ENCODE measurements around the gene DPM2.

DPM2 gene

DNA sequence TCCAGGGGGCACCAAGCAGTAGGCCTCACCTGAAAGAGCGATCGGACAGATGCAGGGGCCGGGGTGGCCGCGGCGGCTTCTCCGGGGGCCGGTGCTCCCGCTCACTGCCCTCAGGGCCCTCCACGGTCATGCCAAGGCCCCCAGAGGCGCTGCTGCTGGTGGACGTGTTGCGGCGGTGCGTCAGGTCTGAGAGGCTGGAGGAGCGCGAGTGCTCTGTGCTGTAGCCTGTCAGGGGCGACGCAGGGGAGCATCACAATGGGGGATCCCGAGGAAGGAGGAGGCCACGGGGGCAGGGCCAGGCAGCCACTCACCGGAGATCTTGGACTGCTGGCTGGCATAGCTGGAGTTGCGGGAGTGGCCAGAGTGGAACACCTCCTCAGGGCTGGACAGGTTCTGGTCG is 7.7 kb upstream of the DPM2 start:
- H3K4me1 ChIP-seq (ENCODE audit: control insufficient read depth in 1 of 2, insufficient read depth in 2 of 2, low read length in 2 of 2) = peaks cover 23 to 33% of the 10 kb centered on the region in 2 donors
- no peak overlapping the region for H3K27ac ChIP-seq (ENCODE audit: low read depth, low read length)
- no peak overlapping the region for H3K9ac ChIP-seq (ENCODE audit: low read depth in 1 of 2, low read length in 2 of 2)
- H3K9me3 ChIP-seq (ENCODE audit: control insufficient read depth in 1 of 2, low read length in 2 of 2) = no peaks in the 10 kb centered on the region
- H3K36me3 ChIP-seq (ENCODE audit: control insufficient read depth in 1 of 2, insufficient read depth in 2 of 2, low read length in 2 of 2) = peaks cover 46 to 80% of the 10 kb centered on the region in 2 donors
- H3K4me3 ChIP-seq (ENCODE audit: low read depth in 1 of 2, low read length in 2 of 2) = no peak overlapping the region
- no peaks in the 10 kb centered on the region for H3K27me3 ChIP-seq (ENCODE audit: control insufficient read depth in 1 of 2, insufficient read depth in 2 of 2, low read length in 2 of 2)

DNA sequence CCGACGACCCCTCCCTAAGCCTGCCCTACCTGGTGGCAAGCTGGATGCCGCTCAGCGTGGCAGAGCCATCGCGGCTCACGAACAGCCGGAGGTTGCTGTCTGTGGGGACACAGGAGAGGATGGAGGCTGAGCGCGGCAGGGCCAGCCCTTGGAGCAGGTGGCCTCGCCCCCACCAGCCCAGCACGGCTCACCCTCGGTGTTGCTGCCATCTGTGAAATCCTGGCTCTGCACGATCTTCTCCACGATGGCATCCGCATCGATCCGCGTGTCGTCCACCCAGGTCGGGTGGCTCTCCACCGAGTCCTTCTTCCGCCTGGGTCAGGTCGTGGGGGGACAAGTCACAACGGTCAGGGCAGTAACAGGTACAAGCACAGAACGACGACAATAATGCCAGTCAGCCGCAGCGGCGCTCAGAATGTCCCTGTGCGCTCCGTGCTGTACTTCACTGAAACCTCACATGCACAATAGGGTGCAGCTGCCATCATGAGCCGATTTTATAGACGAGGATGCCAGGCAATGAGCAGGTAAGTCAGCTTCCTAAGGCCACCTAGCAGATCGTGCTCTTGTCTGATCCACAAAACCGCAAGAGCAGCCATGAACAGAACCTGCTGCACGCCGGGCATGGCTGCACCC is 7.0 kb upstream of the DPM2 start:
- no peak overlapping the region for H3K4me3 ChIP-seq (ENCODE audit: low read depth in 1 of 2, low read length in 2 of 2)
- H3K27me3 ChIP-seq (ENCODE audit: control insufficient read depth in 1 of 2, insufficient read depth in 2 of 2, low read length in 2 of 2) = no peaks in the 10 kb centered on the region
- no peak overlapping the region for H3K27ac ChIP-seq (ENCODE audit: low read depth, low read length)
- H3K9me3 ChIP-seq (ENCODE audit: control insufficient read depth in 1 of 2, low read length in 2 of 2) = no peaks in the 10 kb centered on the region
- H3K36me3 ChIP-seq (ENCODE audit: control insufficient read depth in 1 of 2, insufficient read depth in 2 of 2, low read length in 2 of 2) = peaks cover 46 to 78% of the 10 kb centered on the region in 2 donors
- no peak overlapping the region for H3K9ac ChIP-seq (ENCODE audit: low read depth in 1 of 2, low read length in 2 of 2)
- peaks cover 19 to 29% of the 10 kb centered on the region in 2 donors for H3K4me1 ChIP-seq (ENCODE audit: control insufficient read depth in 1 of 2, insufficient read depth in 2 of 2, low read length in 2 of 2)

DNA sequence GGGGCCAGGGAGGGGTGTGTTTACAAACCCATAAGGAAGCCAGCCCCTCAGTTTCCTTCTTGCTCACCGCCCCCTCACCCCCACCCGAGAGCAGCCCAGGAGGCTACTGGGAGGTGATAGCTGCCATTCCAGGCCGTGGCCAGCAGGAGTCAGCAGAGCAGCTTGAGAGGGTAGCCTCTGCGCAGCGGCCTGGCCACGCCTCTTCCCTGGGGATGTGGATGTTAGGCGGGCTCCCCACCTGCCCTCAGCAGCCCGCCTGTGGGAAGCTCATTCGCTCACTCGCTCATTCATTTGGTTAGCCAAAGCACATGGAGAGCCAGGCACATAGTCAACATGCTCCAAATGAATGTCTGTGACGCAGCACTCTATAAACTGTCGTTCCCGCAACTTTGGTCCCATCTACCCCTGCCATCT is 6.1 kb upstream of the DPM2 start:
- Histone ChIP-seq H3K4me1 (ENCODE audit: control insufficient read depth in 1 of 2, insufficient read depth in 2 of 2, low read length in 2 of 2) (peaks cover 19 to 24% of the 10 kb centered on the region in 2 donors), H3K27ac (ENCODE audit: low read depth, low read length) (no peak overlapping the region), H3K9ac (ENCODE audit: low read depth in 1 of 2, low read length in 2 of 2) (no peak overlapping the region)

DNA sequence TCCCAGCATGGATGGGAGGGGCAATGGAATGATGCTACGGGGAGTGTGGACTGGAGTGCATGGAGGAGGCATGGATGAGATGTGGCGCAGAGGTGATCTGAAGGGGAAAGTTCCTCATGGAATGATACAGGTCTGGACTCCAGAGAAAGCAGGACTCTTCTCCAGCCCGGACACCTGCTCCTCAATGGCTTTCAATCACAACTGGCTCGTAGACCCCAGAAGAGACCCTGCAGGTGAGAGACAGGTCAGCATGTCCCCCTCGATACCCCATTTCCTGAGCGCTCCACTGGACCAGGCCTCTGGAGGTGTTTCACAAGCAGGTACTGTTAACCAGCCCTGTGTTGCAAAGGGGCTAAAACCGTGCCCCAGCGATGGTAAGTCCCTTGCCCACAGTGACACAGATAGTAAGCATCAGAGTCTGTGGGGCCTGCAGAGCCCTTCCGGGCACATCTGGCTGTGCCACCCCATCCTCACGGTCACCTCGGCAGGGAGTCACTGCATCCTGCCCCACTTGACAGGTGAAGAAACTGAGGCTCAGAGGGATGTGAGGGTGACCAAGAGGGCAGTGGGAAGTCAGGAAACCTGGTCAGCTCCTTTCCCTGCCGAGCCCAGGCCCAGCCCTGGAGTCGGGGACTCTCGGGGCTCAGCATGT is 5.5 kb upstream of the DPM2 start:
- H3K9me3 ChIP-seq (ENCODE audit: control insufficient read depth in 1 of 2, low read length in 2 of 2) = no peaks in the 10 kb centered on the region
- no peak overlapping the region for H3K4me3 ChIP-seq (ENCODE audit: low read depth in 1 of 2, low read length in 2 of 2)
- H3K4me1 ChIP-seq (ENCODE audit: control insufficient read depth in 1 of 2, insufficient read depth in 2 of 2, low read length in 2 of 2) = peaks cover 19 to 30% of the 10 kb centered on the region in 2 donors
- H3K9ac ChIP-seq (ENCODE audit: low read depth in 1 of 2, low read length in 2 of 2) = no peak overlapping the region
- H3K27me3 ChIP-seq (ENCODE audit: control insufficient read depth in 1 of 2, insufficient read depth in 2 of 2, low read length in 2 of 2) = no peaks in the 10 kb centered on the region
- peaks cover 46 to 65% of the 10 kb centered on the region in 2 donors for H3K36me3 ChIP-seq (ENCODE audit: control insufficient read depth in 1 of 2, insufficient read depth in 2 of 2, low read length in 2 of 2)
- H3K27ac ChIP-seq (ENCODE audit: low read depth, low read length) = no peak overlapping the region

More for the DNA sequence above, 6.1 kb upstream of the DPM2 start:
- no peaks in the 10 kb centered on the region for H3K27me3 ChIP-seq (ENCODE audit: control insufficient read depth in 1 of 2, insufficient read depth in 2 of 2, low read length in 2 of 2)
- no peaks in the 10 kb centered on the region for H3K9me3 ChIP-seq (ENCODE audit: control insufficient read depth in 1 of 2, low read length in 2 of 2)
- H3K4me3 ChIP-seq (ENCODE audit: low read depth in 1 of 2, low read length in 2 of 2) = no peak overlapping the region
- peaks cover 46 to 71% of the 10 kb centered on the region in 2 donors for H3K36me3 ChIP-seq (ENCODE audit: control insufficient read depth in 1 of 2, insufficient read depth in 2 of 2, low read length in 2 of 2)

DNA sequence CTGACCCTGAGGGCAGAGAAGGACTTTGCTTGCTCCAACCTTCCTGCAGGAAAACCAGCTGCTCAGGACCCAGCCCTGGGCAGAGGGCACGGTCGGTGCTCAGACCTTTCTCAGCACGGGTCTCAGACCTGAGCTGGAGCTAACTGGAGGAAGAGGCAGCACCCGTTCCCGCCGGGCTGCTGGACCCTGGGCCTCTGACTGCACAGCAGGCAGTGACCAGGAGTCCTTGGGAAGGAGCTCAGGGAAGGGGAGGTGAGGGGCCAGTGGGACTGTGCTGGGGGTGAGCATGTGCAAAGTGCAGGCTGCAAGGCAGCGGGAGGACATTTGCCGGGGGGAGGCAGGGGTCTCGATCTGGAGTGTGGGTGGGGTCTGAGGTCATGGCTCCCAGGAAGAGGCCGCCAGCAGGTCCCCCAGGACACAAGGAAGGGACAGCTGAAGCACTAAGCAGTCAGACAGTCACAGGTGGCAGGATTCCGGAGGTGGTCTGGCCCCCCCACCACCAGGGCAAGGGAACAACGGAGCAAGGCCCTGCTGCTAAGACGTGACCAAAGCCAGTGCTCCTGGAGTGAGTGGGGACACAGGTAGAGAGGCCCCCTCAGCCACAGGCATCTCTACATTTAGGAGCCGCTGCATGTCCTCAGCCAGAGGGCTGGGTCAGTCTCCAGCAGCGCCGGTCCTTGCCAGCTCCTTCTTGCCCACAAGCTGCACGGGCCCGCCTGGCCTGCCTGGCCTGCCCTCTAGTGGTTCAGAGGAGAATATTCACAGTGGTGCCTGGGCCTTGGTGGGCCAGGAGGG is 4.8 kb upstream of the DPM2 start:
- no peak overlapping the region for H3K27ac ChIP-seq (ENCODE audit: low read depth, low read length)
- no peaks in the 10 kb centered on the region for H3K9me3 ChIP-seq (ENCODE audit: control insufficient read depth in 1 of 2, low read length in 2 of 2)
- H3K4me1 ChIP-seq (ENCODE audit: control insufficient read depth in 1 of 2, insufficient read depth in 2 of 2, low read length in 2 of 2) = peaks cover 19 to 35% of the 10 kb centered on the region in 2 donors
- peaks cover 42 to 58% of the 10 kb centered on the region in 2 donors for H3K36me3 ChIP-seq (ENCODE audit: control insufficient read depth in 1 of 2, insufficient read depth in 2 of 2, low read length in 2 of 2)
- H3K9ac ChIP-seq (ENCODE audit: low read depth in 1 of 2, low read length in 2 of 2) = peak overlapping the region in 1 of 2 donors; percentile 25
- no peak overlapping the region for H3K4me3 ChIP-seq (ENCODE audit: low read depth in 1 of 2, low read length in 2 of 2)
- no peaks in the 10 kb centered on the region for H3K27me3 ChIP-seq (ENCODE audit: control insufficient read depth in 1 of 2, insufficient read depth in 2 of 2, low read length in 2 of 2)

DNA sequence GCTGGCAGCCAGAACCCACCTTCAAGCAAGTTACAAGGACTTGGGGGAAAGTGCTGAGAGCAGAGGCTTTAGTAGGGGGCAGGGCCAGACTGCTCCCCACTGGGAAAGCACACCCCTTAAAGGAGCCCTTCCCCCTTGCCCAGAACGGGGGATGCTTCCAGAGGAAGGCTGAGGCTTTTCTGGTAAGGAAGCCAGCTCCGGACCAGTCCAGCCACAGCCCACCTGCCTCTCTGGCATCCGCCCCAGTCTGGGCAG is 4.2 kb upstream of the DPM2 start:
- peaks cover 42 to 56% of the 10 kb centered on the region in 2 donors for H3K36me3 ChIP-seq (ENCODE audit: control insufficient read depth in 1 of 2, insufficient read depth in 2 of 2, low read length in 2 of 2)
- H3K27me3 ChIP-seq (ENCODE audit: control insufficient read depth in 1 of 2, insufficient read depth in 2 of 2, low read length in 2 of 2) = no peaks in the 10 kb centered on the region
- H3K9ac ChIP-seq (ENCODE audit: low read depth in 1 of 2, low read length in 2 of 2) = peak overlapping the region in 1 of 2 donors; percentile 25
- peaks cover 22 to 40% of the 10 kb centered on the region in 2 donors for H3K4me1 ChIP-seq (ENCODE audit: control insufficient read depth in 1 of 2, insufficient read depth in 2 of 2, low read length in 2 of 2)
- no peak overlapping the region for H3K4me3 ChIP-seq (ENCODE audit: low read depth in 1 of 2, low read length in 2 of 2)
- no peaks in the 10 kb centered on the region for H3K9me3 ChIP-seq (ENCODE audit: control insufficient read depth in 1 of 2, low read length in 2 of 2)
- no peak overlapping the region for H3K27ac ChIP-seq (ENCODE audit: low read depth, low read length)

DNA sequence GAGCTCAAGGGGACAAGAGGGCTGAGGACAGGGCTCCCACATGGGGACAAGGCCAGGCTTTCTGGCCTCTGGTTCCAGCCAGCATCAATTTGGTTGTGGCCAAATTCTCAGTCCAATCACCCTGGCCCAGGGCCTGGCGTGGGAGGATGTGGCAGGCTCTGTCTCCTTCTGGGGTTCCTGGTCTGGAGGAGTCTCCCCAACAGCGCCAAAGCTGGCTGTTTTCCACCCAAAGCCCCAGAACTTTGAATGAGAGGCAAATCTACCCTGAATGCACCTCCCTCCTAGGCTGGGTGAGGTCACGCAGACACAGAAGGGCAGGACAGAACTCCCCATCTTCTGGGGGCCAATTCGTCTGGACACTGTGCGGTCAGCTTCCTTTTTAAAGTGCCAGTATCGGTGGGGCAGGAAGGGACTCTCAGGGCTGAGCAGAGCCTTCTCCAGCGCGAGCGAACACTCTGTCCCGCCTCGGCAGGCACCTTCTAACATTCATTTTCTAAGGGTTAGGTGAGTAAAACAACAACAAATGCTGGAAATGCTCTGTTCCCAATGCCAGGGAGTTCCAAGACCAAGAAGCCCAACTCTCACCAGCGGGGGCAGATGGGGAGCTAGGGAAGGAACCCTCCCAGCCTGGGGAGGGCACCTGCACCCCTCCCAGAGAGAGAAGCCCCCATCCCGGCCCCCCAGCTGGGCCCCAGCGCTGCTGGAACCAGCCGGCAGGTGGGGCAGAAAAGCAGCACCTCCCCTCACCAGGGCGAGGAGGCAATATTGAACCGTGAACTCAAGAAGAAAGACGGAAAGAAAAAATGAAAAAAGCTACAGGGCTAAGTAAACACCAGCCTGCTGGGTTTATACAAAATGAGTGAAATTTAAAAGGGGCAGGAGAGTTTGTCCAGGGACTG is 3.7 kb upstream of the DPM2 start:
- Histone ChIP-seq H3K4me3 (ENCODE audit: low read depth in 1 of 2, low read length in 2 of 2) (no peak overlapping the region), H3K9me3 (ENCODE audit: control insufficient read depth in 1 of 2, low read length in 2 of 2) (no peaks in the 10 kb centered on the region), H3K27me3 (ENCODE audit: control insufficient read depth in 1 of 2, insufficient read depth in 2 of 2, low read length in 2 of 2) (no peaks in the 10 kb centered on the region), H3K9ac (ENCODE audit: low read depth in 1 of 2, low read length in 2 of 2) (no peak overlapping the region), H3K27ac (ENCODE audit: low read depth, low read length) (no peak overlapping the region), H3K36me3 (ENCODE audit: control insufficient read depth in 1 of 2, insufficient read depth in 2 of 2, low read length in 2 of 2) (peaks cover 42 to 51% of the 10 kb centered on the region in 2 donors), H3K4me1 (ENCODE audit: control insufficient read depth in 1 of 2, insufficient read depth in 2 of 2, low read length in 2 of 2) (peaks cover 28 to 46% of the 10 kb centered on the region in 2 donors)

DNA sequence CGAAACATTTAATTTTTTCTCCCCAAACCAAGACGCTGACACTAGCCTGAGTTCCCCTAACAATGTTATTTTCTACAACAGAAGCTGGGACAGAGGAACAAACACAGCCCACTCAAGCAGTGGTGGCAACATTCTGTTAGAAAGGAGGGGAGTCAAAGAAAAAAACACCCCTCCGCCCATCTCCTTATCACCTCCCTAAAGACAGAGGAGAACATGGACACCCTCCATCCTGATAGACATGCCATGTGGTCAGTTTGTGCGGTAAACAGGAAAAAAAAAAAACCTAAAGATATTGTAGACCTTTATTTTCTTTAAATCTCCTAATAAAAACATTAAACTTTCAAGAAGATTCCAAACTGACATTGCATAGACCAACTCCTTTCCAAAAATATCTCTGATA is 2.9 kb upstream of the DPM2 start:
- no peak overlapping the region for H3K27ac ChIP-seq (ENCODE audit: low read depth, low read length)
- no peak overlapping the region for H3K4me3 ChIP-seq (ENCODE audit: low read depth in 1 of 2, low read length in 2 of 2)
- H3K9ac ChIP-seq (ENCODE audit: low read depth in 1 of 2, low read length in 2 of 2) = no peak overlapping the region
- no peaks in the 10 kb centered on the region for H3K9me3 ChIP-seq (ENCODE audit: control insufficient read depth in 1 of 2, low read length in 2 of 2)
- peaks cover 39 to 45% of the 10 kb centered on the region in 2 donors for H3K36me3 ChIP-seq (ENCODE audit: control insufficient read depth in 1 of 2, insufficient read depth in 2 of 2, low read length in 2 of 2)
- H3K27me3 ChIP-seq (ENCODE audit: control insufficient read depth in 1 of 2, insufficient read depth in 2 of 2, low read length in 2 of 2) = no peaks in the 10 kb centered on the region
- peaks cover 34 to 53% of the 10 kb centered on the region in 2 donors for H3K4me1 ChIP-seq (ENCODE audit: control insufficient read depth in 1 of 2, insufficient read depth in 2 of 2, low read length in 2 of 2)

DNA sequence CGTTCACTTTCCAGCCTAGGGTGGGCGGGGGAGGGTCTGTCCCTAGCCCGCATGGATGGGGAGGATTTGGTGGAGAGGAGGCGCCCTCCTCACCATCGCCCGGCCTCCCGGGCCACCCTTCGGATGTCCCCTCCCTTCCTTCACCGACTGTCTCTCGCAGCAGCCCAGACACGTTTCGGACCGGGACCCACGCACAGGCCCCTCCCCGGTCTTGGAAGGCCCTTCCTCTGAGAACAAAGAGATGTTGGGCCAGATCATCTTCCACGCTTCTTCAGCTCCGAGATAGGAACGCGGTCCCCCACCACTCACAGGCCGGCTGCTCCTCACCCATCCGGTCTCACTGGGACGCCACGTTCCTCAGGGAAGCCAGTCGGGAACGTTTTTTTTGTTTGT is 640 bp upstream of the DPM2 start:
- no peaks in the 10 kb centered on the region for H3K27me3 ChIP-seq (ENCODE audit: control insufficient read depth in 1 of 2, insufficient read depth in 2 of 2, low read length in 2 of 2)
- H3K27ac ChIP-seq (ENCODE audit: low read depth, low read length) = no peak overlapping the region
- H3K4me1 ChIP-seq (ENCODE audit: control insufficient read depth in 1 of 2, insufficient read depth in 2 of 2, low read length in 2 of 2) = peaks cover 30 to 48% of the 10 kb centered on the region in 2 donors
- no peaks in the 10 kb centered on the region for H3K9me3 ChIP-seq (ENCODE audit: control insufficient read depth in 1 of 2, low read length in 2 of 2)
- H3K4me3 ChIP-seq (ENCODE audit: low read depth in 1 of 2, low read length in 2 of 2) = peak overlapping the region; percentile 80 to 96
- H3K36me3 ChIP-seq (ENCODE audit: control insufficient read depth in 1 of 2, insufficient read depth in 2 of 2, low read length in 2 of 2) = peaks cover 21 to 29% of the 10 kb centered on the region in 2 donors
- H3K9ac ChIP-seq (ENCODE audit: low read depth in 1 of 2, low read length in 2 of 2) = peak overlapping the region; percentile 52 to 68
